DMS53 treated with DMSO at 0.1 percent for 48 hours (cell line): ENCODE results near the gene KLHL17.

Experiments
- DNase-seq: peaks from one replicate; lab custom pipeline; 2025; ENCODE audit not compliant: unreplicated experiment; lab: John Stamatoyannopoulos, UW

The KLHL17 gene

DNA sequence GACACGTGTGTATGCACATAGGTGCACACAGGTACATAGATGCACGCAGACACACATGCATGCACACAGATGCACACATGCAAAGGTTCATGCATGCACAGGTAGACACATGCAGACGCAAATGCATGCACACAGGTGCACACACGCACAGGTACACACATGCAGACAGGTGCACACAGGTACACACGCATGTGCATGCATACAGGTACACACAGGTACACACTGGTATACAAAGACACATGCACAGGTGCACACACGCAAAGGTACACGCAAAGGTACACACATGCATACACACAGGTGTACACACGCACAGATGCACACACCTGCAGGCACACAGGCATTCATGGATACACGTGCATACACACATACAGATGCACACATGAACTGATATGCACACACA is 10.1 kb upstream of the KLHL17 start:
- DNase-seq = no peak

GRCh38 chr1:950881-951280 is 9.5 kb upstream of the KLHL17 start:
- no peak for DNase-seq

GRCh38 chr1:951364-951763 is 9.0 kb upstream of the KLHL17 start:
- DNase-seq = no peak

DNA sequence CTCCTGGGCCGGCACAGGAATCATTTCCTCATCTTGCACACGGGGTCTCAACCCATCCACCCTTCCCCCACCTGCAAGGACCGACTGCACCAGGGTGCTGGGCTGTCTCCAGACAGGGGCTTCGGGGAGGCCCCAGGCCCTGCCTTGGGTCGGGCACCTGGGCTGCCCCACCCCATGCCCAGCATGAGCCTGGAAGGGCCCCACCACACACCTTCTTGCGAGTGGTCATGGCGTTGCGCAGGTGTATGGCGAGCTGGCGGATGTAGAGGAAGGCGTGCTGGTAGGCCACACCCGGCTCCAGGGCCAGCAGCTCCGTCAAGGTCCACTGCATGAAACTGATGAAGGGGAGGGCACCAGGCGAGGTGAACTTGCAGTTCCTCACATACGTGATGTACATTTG is 8.2 kb upstream of the KLHL17 start:
- no peak for DNase-seq

GRCh38 chr1:952603-953002 is 7.8 kb upstream of the KLHL17 start:
- DNase-seq = no peak

- no peak for DNase-seq
Measured at GRCh38 chr1:953524-954320, 6.7 kb upstream of the KLHL17 start.

GRCh38 chr1:954927-955326 is 5.5 kb upstream of the KLHL17 start:
- no peak for DNase-seq

DNA sequence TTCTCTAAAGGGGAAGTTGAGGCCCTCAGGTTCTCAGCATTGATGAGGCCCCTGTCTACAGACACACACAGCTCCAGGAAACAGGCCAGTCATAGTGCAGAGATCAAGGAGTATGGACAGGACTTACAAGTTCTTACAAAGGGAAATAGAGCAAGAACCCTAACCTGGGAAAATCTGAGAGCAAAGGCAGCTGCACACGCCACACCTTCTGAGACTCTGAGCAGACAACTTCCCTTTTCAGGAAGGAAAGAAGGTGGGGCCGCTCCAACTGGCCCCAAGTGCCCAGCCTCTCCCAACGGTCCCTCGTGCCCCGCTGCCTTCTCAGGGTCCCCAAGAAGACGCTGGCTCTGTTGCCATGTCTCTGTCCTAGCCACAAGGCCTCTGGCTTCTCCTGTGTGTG is 4.9 kb upstream of the KLHL17 start:
- no peak for DNase-seq

GRCh38 chr1:956636-957035 is 3.7 kb upstream of the KLHL17 start:
- no peak for DNase-seq

GRCh38 chr1:958823-959730 is 1.3 kb upstream of the KLHL17 start, which contains the start of gene NOC2L:
Gene NOC2L (minus strand): TSS chr1:959256. CDS start chr1:959240, 16 bp downstream.
- DNase-seq = peak; percentile 63

DNA sequence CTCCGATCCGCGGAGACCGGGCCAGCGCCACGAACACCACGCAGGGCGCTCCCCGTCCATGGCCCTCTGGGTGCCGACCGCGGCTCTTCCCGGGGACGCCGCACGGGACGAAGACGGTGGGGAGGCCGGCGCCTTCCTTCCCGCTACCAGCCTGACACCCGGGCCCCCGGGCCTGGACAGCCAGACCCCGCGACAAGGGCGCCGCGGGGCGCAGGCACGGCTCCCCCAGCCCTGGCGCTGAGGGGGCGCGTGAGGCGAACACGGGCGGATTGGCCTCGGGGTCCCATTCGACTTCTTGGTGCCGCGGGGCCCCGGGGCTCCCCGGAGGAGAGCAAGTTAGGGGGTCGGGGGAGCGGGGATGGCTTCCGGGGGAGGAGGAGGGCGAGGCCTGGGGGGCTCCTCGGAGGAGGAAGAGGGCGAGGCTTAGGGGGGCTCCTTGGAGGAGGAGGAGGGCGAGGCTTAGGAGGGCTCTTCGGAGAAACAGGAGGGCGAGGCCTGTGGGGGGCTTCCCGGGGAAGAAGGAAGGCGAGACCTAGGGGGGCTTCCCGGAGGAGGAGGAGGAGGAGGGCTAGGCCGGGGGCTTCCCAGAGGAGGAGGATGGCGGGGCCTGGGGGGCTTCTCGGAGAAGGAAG is 537 bp upstream of the KLHL17 start:
- no peak for DNase-seq

GRCh38 chr1:961132-961669 is 817 bp downstream of the KLHL17 start:
- no peak for DNase-seq

DNA sequence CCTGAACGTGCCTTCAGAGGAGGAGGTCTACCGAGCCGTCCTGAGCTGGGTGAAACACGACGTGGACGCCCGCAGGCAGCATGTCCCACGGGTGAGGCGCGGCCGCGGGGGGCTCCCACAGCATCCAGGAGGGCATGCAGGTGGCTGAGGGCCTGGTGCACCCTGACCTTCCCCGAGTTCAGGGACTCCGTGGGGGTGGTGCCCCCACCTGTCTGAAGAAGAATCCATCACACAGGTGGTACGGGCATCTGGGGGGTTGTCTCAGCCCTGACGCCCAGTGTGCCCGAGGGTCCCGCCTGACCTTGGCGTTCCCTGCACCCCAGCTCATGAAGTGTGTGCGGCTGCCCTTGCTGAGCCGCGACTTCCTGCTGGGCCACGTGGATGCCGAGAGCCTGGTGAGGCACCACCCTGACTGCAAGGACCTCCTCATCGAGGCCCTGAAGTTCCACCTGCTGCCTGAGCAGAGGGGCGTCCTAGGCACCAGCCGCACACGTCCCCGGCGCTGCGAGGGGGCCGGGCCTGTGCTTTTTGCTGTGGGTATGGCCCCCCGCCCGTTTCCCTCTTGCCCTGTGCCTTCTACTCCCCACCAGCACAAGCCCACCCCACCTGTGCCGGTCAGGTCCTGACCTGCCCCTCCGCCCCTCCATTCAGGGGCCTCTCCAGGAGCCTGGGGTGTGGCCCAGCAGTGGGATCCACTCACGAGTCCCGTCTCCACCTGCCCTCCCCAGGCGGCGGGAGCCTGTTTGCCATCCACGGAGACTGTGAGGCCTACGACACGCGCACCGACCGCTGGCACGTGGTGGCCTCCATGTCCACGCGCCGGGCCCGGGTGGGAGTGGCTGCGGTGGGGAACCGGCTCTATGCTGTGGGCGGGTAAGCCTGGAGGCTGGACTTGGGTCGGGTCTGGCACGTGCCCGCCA is 2.3 kb downstream of the KLHL17 start:
- no peak for DNase-seq

DNA sequence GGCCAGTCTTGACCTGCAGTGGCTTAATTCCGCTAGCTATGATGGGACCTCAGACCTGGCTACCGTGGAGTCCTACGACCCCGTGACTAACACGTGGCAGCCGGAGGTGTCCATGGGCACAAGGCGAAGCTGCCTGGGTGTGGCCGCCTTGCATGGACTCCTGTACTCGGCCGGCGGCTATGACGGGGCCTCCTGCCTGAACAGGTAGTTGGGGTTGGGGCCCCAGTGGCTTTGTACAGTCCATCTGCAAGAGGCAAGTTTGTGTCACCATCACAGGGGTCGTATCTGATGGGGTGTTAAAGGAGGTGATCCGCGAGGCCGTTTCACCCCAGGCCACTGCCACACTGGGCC is 2.9 kb downstream of the KLHL17 start:
- no peak for DNase-seq

DNA sequence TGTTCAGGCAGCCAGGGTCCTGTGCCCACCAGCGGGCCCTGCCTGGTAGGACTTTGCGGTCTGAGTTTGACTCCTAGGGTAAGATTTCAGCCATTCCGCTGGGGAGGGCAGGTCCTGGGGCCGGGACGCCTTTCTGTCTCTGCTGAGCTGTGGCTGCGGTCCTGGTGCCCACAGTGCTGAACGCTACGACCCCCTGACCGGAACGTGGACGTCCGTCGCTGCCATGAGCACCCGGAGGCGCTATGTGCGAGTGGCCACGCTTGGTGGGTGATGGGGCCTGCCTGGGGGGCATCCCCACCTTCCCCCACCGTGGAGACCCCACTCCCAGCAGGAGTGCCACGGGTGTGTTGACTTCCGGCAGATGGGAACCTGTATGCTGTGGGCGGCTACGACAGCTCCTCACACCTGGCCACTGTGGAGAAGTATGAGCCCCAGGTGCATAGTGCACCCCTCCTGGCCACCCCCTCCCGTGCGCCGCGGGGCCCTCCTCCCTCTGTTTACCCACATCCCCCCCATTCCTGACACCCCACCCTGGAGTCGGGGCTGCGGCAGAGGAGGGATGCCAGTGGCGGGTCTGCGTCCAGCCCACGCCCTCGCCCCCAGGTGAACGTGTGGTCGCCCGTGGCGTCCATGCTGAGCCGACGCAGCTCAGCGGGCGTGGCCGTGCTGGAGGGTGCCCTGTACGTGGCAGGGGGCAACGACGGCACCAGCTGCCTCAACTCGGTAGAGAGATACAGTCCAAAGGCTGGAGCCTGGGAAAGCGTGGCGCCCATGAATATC is 3.6 kb downstream of the KLHL17 start:
- DNase-seq = no peak

DNA sequence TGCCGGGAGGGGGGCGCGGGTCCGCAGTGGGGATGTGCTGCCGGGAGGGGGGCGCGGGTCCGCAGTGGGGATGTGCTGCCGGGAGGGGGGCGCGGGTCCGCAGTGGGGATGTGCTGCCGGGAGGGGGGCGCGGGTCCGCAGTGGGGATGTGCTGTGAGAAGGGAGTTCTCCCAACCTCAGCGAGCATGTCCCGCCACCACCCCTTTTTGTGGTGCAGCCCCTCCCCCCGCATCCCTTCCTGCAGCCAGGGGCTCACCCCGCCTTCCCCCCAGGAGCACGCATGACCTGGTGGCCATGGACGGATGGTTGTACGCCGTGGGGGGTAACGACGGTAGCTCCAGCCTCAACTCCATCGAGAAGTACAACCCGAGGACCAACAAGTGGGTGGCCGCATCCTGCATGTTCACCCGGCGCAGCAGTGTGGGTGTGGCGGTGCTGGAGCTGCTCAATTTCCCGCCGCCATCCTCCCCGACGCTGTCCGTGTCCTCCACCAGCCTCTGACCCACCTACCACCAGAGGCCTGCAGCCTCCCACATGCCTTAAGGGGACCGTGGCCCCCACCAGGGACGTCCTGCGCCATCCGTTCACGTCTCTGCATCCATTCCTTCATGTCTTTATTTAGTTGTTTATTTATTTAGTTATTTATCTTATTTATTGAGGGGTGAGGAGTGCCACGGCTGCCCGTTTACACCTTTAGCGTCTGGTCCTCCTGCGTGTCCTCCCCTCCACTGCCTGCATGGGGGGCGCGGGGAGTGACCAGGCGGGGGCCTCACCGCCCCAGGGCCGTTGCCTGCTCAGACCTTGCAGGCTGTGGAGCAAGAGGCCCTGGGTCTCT is 4.5 kb downstream of the KLHL17 start:
- no peak for DNase-seq

DNA sequence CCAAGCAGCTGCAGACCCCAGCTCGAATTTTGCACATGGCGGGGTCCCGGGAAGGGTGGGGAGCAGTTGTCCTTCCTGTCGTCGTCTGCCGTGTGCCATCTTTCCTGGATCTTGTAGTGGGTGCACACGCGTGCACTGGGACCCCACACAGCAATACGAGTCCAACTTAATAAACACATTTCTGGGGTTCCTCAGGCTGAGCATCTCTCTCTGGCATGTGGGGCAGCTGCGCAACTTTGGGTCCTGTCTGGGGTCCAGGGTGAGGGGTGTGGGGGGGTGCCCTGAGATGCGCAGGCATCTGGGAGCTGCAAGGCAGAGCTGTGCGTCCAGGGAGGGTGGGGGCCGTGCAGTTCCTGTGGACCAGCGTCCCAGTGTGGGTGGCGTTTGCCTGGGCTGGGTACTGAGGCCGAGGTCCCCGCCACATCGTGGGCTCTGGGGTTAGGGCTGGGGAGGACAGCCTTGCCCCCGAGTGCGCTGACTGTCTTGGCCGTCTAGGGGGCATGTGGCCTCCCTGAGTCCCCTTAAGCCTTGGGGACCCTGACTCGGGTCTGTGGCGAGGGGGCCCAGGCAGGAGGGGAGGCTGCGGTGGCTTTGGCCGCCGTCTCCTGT is 5.2 kb downstream of the KLHL17 start:
- DNase-seq = no peak

DNA sequence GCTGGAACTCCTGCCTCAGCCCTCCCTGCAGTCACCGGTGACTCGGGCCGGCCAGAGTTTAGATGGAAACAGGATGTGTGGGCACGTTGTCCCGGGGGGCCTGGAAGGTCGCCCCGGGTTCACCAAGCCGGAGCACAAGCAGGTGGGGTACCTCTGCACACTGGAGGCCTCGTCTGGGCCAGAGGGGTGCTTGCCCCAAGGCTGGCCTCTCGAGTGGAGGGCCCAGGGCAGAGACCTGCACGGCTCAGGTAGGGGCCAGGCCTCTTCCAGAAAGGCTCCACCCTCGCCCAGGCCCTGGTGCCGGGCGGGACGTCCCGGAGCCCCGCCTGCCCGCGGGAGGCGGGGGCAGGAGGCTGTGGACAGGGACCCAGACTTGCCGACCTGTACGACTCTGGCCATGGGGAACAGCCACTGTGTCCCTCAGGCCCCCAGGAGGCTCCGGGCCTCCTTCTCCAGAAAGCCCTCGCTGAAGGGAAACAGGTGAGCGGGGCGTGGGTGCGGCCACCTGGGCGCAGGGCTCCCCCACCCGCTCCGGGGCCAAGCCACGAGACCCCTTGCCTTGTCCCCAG is 5.8 kb downstream of the KLHL17 start, which contains the start of gene PLEKHN1:
Gene PLEKHN1, plus strand, starts transcription at position 348 of the 569 bp plus-strand sequence. Its CDS starts 50 bp downstream, at position 398.
- DNase-seq = peak; percentile 53
